ENCODE results near the gene TOR2A.

Gene TOR2A

GRCh38 chr9:127741831-127742434, 6.8 kb upstream of the TOR2A start:
- no peak for DNase-seq

GRCh38 chr9:127739614-127740330, 4.7 kb upstream of the TOR2A start:
- DNase-seq: no peak

DNA sequence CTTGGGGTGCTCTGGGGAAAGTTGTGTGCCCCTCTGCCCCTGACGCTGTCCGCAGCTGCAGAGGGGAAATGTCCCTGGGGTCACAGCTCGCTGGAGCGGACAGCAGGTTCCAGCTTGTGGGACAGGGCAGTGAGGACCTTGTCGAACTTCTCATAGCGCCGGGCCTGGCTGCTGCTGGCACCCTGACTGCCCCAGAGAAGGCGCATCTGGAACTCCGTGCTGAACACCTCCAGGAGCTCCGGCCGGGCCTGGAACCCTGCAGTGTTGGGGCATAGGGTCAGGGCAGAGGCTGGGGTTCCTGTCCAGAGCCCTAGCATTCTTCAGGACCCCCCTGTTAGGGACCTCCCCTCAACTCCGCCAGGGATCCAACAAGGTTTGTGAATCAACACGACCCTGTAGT, 3.6 kb upstream of the TOR2A start:
- no peak for DNase-seq

- DNase-seq: no peak
These were observed 564 bp upstream of the TOR2A start for GRCh38 chr9:127735530-127736185.

DNA sequence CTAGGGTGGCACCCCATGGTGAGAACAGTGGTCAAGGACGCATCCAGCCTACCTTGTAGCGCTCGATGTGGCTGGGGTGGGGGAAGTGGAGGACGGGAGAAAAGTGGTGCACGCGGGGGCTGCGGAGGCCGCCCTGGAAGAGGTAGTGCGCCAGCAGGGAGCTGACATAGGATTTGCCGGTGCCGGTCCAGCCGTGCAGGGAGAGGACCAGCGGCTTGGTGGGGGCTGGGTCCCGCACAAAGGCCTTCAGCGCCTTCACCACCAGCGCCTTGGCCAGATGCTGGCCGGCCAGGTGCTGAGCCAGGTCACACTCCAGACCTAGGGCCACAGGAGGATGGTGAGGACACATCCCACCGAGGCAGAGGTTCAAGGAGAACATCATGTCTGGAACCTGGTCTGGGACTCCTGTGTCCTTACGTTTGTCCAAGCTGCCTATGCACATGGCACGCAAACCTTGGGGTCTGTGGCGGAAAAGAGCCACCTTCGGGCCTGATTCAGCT, 797 bp downstream of the TOR2A start:
- no peak for DNase-seq

- DNase-seq: no peak
These were observed 1.5 kb downstream of the TOR2A start for GRCh38 chr9:127733614-127734013.

GRCh38 chr9:127732444-127732843, 2.6 kb downstream of the TOR2A start:
- DNase-seq: no peak

DNA sequence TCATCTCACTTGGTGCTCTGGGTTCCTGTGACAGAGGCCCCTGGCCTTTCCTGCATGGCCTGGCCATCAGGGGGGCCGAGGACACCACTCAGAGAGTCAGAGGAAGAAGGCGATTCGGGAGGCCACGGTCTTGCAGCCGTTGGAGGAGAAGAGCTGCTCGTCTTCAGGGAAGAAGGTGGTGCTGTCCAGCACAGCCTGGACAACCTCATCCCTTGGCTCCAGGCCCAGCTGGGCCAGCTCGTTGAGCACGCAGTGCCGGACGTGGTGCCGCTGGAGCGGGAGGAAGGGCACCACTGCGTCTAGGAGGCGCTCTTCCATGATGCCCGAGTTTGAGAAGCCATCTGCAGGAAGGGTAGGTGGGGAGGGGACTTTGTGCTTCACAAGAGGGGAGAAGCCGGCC, 3.2 kb downstream of the TOR2A start:
- DNase-seq: no peak

DNA sequence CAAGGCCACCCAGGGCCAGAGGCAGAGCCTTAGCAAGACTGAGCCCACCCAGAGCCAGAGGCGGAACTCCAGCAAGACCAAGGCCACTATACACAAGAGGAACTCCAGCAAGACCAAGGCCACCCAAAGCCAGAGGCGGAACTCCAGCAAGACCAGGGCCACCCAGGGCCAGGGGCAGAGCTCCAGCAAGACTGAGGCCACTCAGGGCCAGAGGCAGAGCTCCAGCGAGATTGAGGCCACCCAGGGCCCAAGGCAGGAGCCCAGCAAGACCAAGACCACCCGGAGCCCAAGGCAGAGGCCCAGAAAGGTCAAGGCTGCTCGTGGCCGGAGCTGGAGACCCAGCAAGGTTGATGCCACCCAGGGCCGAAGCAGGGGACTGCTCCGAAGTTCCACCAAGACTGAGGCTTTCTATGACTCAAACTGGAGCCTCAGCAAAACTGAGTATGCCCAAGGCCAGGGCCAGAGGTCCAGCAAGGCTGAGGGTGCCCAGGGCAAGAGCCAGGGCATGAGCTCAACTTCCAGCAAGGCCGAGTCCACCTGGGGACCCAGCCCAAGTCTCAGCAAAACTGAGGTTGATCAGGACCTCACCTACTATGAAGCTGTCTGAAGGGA, 4.2 kb downstream of the TOR2A start:
- no peak for DNase-seq

DNA sequence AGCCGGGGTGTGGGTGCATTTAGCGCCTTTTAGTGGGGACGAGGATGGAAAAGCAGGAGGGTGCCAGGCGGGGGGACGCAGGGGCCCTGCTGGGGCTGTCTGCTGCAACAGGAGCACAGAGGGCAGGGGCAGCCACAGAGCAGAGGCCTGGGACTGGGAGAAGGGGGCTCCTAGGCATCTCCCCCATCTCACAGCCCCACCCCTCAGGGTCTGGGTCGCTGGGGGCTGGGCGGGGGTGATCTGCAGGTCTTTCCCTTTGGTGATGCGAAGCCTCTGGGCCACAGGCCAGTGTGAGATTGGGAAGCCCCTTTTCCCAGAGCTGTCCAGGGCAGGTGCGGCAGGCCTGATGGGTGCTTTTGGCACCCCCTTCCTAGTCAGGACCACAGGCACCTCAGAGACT, 4.8 kb downstream of the TOR2A start:
- no peak for DNase-seq

- no peak for DNase-seq
These were observed 5.4 kb downstream of the TOR2A start for GRCh38 chr9:127729522-127730256.

GRCh38 chr9:127728808-127729207, 6.3 kb downstream of the TOR2A start:
- no peak for DNase-seq

GRCh38 chr9:127726871-127727270, 8.2 kb downstream of the TOR2A start:
- DNase-seq: no peak

DNA sequence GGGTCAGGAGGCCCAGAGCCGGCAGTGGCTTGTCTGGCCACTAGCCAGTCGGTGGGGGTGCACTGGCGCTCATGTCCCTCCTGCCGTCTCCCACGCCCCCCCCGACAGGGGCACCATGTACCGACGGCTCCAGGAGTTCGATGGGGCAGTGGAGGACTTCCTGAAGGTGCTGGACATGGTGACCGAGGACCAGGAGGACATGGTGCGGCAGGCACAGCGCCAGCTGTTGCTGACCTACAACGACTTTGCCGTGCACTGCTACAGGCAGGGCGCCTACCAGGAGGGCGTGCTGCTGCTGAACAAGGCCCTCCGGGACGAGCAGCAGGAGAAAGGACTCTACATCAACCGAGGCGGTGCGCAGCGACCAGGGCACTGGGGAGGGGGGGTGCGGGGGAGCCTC, 11.1 kb downstream of the TOR2A start:
- DNase-seq: no peak

DNA sequence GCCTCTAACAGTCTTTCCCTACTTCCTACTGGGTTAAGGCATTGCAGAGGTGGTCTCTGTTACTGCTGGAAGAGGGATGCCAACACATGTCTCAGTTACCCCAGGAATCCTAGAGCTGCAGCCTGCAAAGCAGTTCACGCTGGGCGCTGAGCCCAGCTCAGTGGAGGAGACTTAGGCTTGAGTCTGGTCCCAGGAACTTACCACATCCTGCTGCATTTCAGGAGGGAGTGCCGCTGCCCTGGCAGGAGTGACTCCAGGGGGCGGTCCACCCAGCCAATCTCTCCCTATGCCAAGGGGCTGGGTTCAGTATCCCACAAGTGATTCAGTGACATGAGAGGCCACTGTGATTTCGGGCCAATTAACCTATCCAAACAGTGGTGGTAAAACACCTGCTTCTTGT, 11.7 kb downstream of the TOR2A start:
- no peak for DNase-seq

- no peak for DNase-seq
These were observed 12.1 kb downstream of the TOR2A start for GRCh38 chr9:127723013-127723412.

DNA sequence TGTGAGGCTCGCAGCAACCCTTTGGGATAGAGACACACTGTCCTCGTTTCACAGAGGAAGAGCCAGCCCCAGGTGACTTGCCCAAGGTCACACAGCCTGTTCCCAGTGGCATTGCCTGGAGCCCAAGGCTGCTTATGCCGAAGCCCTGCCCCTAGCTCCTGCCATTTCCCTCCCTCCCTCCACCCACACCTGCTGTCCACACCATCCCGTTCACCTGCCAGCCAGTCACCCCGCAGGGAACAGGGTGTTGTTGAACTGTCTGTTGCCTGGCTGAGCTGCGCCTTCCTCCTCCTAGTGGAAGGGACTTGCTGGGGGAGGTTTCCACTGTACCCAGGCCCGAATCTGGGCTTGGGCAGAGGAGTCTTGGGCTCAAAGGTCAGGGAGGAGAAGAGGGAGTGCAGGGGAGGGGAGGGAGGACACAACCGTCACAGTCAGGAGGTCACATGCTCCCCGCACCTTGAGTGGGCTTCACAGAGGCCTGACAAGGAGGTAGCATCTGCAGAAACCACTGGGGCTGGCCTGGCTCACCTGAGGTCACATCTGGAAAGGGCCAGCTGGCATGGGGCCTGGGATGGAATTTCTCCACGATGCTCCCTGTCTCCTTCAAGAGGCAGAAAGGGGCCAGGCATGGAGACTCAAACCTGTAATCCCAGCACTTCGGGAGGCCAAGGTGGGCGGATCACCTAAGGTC, 12.9 kb downstream of the TOR2A start:
- DNase-seq: no peak

GRCh38 chr9:127721391-127721821, 13.7 kb downstream of the TOR2A start:
- DNase-seq: no peak

- DNase-seq: no peak
These were observed 14.2 kb downstream of the TOR2A start for GRCh38 chr9:127720865-127721227.

DNA sequence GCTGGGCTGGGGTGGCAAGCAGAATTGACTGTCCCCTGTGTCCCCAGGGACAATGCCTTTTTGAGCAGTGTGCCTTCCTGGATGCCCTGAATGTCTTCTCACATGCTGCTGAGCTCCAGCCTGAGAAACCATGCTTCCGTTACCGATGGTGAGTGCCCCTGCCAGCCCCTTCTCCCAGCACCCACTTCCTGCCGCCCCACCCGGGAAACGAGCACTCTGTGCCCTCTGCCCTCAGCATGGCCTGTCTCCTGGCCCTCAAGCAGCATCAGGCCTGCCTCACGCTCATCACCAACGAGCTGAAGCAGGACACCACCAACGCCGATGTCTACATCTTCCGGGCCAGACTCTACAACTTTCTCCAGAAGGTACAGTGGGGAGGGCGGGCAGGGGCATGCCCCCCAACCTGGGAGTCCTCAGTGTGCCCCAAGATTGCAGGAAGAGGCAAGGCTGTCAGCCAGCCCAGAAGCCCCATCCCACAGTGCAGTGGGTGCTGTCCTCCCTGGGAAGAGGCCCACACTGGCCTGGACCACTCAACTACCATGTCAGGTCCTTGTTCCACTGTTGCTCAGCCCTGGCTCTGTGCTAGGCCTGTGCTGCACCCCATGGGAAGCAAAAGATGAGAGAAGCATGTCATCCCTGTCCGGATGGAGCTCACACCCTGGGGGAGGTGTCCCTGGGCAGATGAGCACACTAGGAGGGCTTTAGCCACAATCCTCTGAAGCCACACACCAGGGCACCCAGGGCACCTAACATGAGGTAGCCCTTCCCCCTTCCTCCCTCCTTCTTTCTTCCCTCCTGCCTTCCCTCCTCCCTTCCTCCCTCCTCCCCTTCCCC, 14.8 kb downstream of the TOR2A start:
- no peak for DNase-seq

DNA sequence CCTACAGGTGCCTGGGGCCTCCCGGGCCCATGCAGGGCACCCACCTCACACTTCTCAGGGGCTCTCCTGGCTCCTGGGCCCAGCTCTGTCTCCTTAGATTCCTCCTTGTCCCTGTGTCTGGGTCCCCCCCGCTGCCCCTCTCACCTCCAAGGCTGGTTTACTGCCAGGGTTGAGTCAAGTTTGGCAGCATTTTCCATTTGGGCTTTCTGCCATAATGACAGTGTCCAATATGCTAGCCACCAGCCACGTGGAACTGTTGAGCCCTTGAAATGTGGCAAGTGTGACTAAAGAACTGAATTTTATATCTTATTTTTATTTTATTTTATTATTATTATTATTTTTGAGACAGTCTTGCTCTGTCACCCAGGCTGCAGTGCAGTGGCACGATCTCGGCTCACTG, 17.3 kb downstream of the TOR2A start:
- DNase-seq: no peak

DNA sequence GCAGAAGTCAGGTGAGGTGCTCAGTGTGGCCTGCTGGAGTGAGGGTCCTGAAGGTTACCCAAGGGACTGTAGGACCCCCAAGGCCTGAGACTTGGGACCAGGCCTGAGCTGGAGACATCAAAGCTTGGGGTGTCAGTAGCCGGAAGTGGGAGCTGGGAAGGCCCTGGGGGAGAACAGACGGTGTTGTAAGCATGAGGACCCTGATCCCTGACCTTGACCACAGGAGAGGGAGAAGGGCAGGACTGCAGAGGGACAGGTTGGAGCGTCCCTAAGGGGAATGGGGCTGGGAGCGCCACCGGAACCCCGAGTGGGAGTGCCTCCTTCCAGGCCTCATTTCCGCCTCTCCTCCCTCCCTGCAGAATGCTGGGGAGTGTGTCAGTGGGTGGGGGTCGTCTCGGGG, 18.7 kb downstream of the TOR2A start:
- DNase-seq: no peak
